Measurements from ENCODE around the gene CYP24A1. TPM values are rescaled to one million over a fixed set of nuclear protein-coding genes. Genes with fewer than 3 reads are reported as not detected.

Gene CYP24A1
- total and polyA plus RNA-seq, 2 of the 13 experiments (the other 11 are each of a cell fraction or from before 2014, with no cell fraction given): 9.4 to 32.7 TPM

DNA sequence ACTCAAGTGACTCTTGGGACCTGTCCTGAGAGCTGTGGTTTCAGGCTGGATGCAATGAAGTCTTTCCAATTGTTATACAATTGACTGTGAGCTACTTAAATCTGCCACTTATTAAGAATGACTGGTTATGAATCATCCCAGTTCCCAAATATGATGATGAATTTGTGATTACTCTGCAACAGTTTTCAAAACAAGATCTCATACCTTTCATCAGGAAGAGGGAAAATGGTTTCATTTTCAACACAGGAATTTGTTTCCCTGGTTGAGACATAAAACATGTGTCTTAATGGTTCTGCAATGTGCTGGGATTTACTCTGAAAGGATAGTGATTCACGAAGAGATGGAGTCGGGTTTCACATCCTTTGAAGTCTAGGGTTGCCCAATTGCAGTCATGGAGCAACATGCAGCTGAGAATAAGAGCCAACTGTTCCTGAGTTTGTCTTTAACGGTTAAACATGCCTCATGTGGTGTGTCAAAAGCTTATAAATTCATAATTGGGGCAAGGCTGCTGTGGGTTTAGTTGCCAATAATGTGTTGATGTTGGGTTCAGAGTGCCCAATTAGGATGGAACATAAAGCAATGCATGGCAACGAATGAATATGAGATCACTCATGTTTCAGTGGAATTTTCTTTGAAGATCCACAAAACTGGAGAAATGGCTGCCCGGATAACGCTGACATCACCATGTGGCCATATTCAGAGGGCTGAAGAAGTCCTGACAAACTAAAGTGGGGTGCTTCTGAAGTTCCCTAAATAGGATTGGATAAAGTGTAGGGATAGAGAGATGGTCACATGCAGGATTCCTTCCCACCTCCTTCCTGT is 41.0 kb downstream of the CYP24A1 start (continued):
- TF ChIP-seq, protein P1, sequence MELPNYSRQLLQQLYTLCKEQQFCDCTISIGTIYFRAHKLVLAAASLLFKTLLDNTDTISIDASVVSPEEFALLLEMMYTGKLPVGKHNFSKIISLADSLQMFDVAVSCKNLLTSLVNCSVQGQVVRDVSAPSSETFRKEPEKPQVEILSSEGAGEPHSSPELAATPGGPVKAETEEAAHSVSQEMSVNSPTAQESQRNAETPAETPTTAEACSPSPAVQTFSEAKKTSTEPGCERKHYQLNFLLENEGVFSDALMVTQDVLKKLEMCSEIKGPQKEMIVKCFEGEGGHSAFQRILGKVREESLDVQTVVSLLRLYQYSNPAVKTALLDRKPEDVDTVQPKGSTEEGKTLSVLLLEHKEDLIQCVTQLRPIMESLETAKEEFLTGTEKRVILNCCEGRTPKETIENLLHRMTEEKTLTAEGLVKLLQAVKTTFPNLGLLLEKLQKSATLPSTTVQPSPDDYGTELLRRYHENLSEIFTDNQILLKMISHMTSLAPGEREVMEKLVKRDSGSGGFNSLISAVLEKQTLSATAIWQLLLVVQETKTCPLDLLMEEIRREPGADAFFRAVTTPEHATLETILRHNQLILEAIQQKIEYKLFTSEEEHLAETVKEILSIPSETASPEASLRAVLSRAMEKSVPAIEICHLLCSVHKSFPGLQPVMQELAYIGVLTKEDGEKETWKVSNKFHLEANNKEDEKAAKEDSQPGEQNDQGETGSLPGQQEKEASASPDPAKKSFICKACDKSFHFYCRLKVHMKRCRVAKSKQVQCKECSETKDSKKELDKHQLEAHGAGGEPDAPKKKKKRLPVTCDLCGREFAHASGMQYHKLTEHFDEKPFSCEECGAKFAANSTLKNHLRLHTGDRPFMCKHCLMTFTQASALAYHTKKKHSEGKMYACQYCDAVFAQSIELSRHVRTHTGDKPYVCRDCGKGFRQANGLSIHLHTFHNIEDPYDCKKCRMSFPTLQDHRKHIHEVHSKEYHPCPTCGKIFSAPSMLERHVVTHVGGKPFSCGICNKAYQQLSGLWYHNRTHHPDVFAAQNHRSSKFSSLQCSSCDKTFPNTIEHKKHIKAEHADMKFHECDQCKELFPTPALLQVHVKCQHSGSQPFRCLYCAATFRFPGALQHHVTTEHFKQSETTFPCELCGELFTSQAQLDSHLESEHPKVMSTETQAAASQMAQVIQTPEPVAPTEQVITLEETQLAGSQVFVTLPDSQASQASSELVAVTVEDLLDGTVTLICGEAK (IDR thresholded peaks at IDR 0.05): no peak
- TF ChIP-seq, protein P1 (CRISPR knock-in tag; IDR thresholded peaks at IDR 0.05): peak; percentile 74; the same call in 1 of the 2 replicates
- TF ChIP-seq, protein P2, sequence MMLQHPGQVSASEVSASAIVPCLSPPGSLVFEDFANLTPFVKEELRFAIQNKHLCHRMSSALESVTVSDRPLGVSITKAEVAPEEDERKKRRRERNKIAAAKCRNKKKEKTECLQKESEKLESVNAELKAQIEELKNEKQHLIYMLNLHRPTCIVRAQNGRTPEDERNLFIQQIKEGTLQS (CRISPR knock-in tag; IDR thresholded peaks at IDR 0.05): peak; percentile 88
- TF ChIP-seq ZNF788 (CRISPR knock-in tag; IDR thresholded peaks at IDR 0.05; ENCODE audit: borderline replicate concordance) (peak; percentile 89; the same call in 1 of the 2 replicates), ZNF230 (CRISPR knock-in tag; IDR thresholded peaks at IDR 0.05) (peak; percentile 42), ZNF552 (CRISPR knock-in tag; IDR thresholded peaks at IDR 0.05; ENCODE audit: borderline replicate concordance) (peak; percentile 11), YY1 (IDR thresholded peaks at IDR 0.05; ENCODE audit: insufficient read depth, insufficient replicate concordance, low read depth, low read length) (peak; percentile 86), ZNF264 (CRISPR knock-in tag; IDR thresholded peaks at IDR 0.05) (peak; percentile 67), EHMT2 (IDR thresholded peaks at IDR 0.05; ENCODE audit: borderline replicate concordance, low read depth, low read length) (peak; percentile 96)
- TF ChIP-seq, protein P3, sequence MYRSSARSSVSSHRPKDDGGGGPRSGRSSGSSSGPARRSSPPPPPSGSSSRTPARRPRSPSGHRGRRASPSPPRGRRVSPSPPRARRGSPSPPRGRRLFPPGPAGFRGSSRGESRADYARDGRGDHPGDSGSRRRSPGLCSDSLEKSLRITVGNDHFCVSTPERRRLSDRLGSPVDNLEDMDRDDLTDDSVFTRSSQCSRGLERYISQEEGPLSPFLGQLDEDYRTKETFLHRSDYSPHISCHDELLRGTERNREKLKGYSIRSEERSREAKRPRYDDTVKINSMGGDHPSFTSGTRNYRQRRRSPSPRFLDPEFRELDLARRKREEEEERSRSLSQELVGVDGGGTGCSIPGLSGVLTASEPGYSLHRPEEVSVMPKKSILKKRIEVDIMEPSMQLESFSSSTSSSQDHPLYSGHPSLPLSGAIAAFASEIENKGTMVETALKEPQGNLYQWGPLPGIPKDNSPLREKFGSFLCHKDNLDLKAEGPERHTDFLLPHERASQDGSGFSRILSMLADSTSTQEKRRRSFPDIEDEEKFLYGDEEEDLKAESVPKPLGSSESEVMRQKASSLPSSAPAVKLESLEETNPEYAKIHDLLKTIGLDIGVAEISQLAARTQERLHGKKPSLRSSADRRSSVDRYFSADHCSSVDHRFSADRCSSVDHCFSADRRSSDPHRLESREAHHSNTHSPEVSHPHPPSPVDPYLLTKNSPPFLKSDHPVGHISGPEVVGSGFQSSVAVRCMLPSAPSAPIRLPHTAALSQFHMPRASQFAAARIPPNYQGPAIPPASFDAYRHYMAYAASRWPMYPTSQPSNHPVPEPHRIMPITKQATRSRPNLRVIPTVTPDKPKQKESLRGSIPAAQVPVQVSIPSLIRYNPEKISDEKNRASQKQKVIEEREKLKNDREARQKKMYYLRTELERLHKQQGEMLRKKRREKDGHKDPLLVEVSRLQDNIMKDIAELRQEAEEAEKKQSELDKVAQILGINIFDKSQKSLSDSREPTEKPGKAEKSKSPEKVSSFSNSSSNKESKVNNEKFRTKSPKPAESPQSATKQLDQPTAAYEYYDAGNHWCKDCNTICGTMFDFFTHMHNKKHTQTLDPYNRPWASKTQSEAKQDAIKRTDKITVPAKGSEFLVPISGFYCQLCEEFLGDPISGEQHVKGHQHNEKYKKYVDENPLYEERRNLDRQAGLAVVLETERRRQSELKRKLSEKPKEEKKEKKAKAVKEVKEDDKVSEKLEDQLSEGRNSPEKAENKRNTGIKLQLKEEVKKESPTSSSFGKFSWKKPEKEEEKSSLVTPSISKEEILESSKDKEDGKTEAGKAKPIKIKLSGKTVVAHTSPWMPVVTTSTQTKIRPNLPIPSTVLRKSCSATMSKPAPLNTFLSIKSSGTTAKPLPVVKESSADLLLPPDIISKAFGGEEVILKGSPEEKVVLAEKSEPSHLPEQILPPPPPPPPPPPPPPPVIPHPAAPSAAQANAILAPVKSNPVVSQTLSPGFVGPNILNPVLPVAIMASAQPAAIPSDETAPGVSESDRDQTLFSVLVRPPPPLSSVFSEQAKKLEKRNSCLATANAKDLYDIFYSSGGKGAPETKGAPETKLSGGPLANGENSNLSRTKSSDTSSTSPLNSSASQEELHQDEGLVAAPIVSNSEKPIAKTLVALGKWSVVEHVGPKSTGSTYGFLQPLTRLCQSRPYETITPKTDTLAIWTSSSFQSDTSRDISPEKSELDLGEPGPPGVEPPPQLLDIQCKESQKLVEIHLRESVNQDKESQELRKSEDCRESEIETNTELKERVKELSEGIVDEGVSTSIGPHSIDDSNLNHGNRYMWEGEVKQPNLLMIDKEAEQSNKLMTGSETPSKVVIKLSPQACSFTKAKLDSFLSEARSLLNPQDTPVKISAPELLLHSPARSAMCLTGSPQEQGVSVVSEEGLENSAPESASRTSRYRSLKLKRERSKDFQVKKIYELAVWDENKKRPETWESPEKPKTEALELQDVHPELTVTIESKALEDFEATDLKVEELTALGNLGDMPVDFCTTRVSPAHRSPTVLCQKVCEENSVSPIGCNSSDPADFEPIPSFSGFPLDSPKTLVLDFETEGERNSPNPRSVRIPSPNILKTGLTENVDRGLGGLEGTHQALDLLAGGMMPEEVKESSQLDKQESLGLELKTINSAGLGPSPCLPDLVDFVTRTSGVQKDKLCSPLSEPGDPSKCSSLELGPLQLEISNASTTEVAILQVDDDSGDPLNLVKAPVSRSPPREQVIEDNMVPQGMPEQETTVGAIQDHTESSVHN (CRISPR knock-in tag; IDR thresholded peaks at IDR 0.05): peak; percentile 83; the same call in 1 of the 2 replicates
